HepG2 (cell line): ENCODE results near the gene ANKRD35. TPM values are rescaled to one million over a fixed set of nuclear protein-coding genes. Genes with fewer than 3 reads are reported as not detected.
A peak's percentile ranks its signal among the peaks of the same experiment; 100 is the strongest.

ENCODE experiments used
- BCL6 ChIP-seq: IDR thresholded peaks from 2 replicates; pipeline ENCODE4 v1.6.1; 2016; ENCODE audit warnings: missing genetic modification reagents, missing compliant biosample characterization
- CENPX ChIP-seq: sonication (generic); formaldehyde crosslinking; IDR thresholded peaks from 2 replicates; pipeline ENCODE4 v1.9.0; 2021; ENCODE audit warnings: mild to moderate bottlenecking, missing genetic modification reagents, moderate library complexity
- HNRNPUL1 ChIP-seq: fragments of 200-400 bp; formaldehyde crosslinking; IDR thresholded peaks from 2 replicates; pipeline ENCODE4 v1.6.1; 2017; ENCODE audit warnings: low read depth, mild to moderate bottlenecking, low read length, moderate library complexity
- IKZF4 ChIP-seq: sonication (generic); formaldehyde crosslinking; IDR thresholded peaks from 2 replicates; pipeline ENCODE4 v1.5.1; 2020; ENCODE audit warnings: borderline replicate concordance, mild to moderate bottlenecking, low read depth, missing genetic modification reagents; ENCODE audit errors: not compliant biosample characterization
- KMT2A ChIP-seq: sonication (generic); formaldehyde crosslinking; IDR thresholded peaks from 2 replicates; pipeline ENCODE4 v1.4.0; 2020; ENCODE audit warnings: missing genetic modification reagents
- MAFG ChIP-seq: sonication (generic); formaldehyde crosslinking; IDR thresholded peaks from 2 replicates; pipeline ENCODE4 v1.5.1; 2020; ENCODE audit warnings: mild to moderate bottlenecking, missing genetic modification reagents
- PITX1 ChIP-seq: sonication (generic); formaldehyde crosslinking; IDR thresholded peaks from 2 replicates; pipeline ENCODE4 v1.5.1; 2020; ENCODE audit warnings: mild to moderate bottlenecking, missing genetic modification reagents
- ZBTB1 ChIP-seq: sonication (generic); formaldehyde crosslinking; IDR thresholded peaks from 2 replicates; pipeline ENCODE4 v1.4.0; 2020; ENCODE audit warnings: missing genetic modification reagents, borderline replicate concordance
- ZBTB7A ChIP-seq: sonication (generic); formaldehyde crosslinking; IDR thresholded peaks from 2 replicates; pipeline ENCODE4 v1.8.0; 2022; ENCODE audit warnings: mild to moderate bottlenecking, missing genetic modification reagents
- ZFP36L2 ChIP-seq: sonication (generic); formaldehyde crosslinking; IDR thresholded peaks from 2 replicates; pipeline ENCODE4 v1.4.0; 2020; ENCODE audit warnings: missing genetic modification reagents
- ZNF34 ChIP-seq: sonication (generic); formaldehyde crosslinking; IDR thresholded peaks from 2 replicates; pipeline ENCODE4 v1.4.0; 2020; ENCODE audit warnings: mild to moderate bottlenecking, missing genetic modification reagents, borderline replicate concordance
- ZNF556 ChIP-seq: sonication (generic); formaldehyde crosslinking; IDR thresholded peaks from 2 replicates; pipeline ENCODE4 v1.4.0; 2020; ENCODE audit warnings: mild to moderate bottlenecking, missing genetic modification reagents, borderline replicate concordance
- ZNF616 ChIP-seq: sonication (generic); formaldehyde crosslinking; IDR thresholded peaks from 2 replicates; pipeline ENCODE4 v1.5.0; 2020; ENCODE audit warnings: low read depth, mild to moderate bottlenecking, missing genetic modification reagents
- ZNF619 ChIP-seq: sonication (generic); formaldehyde crosslinking; IDR thresholded peaks from 2 replicates; pipeline ENCODE4 v1.4.0; 2020; ENCODE audit warnings: mild to moderate bottlenecking, missing genetic modification reagents
- ZNF768 ChIP-seq: sonication (generic); formaldehyde crosslinking; IDR thresholded peaks from 2 replicates; pipeline ENCODE4 v1.4.0; 2020; ENCODE audit warnings: missing genetic modification reagents
- ZNF839 ChIP-seq: sonication (generic); formaldehyde crosslinking; IDR thresholded peaks from 2 replicates; pipeline ENCODE4 v1.4.0; 2020; ENCODE audit warnings: missing genetic modification reagents, mild to moderate bottlenecking, borderline replicate concordance
- ZZZ3 ChIP-seq: sonication (generic); formaldehyde crosslinking; IDR thresholded peaks from 2 replicates; pipeline ENCODE4 v1.4.0; 2020; ENCODE audit warnings: missing genetic modification reagents, mild to moderate bottlenecking, borderline replicate concordance
- polyA plus RNA-seq, 8 experiments: library from polyadenylated mRNA; depleted of rRNA in 3 of 8; stranded (reverse) in 7 of 8; unstranded in 1 of 8; fragments of >200 nt; fragmentation: Illumina TruSeq in 4 of 8; extraction: Trizol in 4 of 8; gene quantifications; 2 replicates each; pipeline versions ENCODE4 v1.2.1 to v1.2.3, GENCODE V29; 2011 to 2016; ENCODE audit warnings: low read depth in 4 of 8, missing spikeins in 1 of 8, mixed read lengths in 1 of 8; ENCODE audit not compliant: insufficient read depth in 1 of 8
- total RNA-seq, 5 experiments: library from RNA; depleted of rRNA; stranded (reverse); fragments of >200 nt; fragmentation: Illumina TruSeq; extraction: Trizol; gene quantifications; 2 replicates each; pipeline ENCODE4 v1.2.3, GENCODE V29; 2016; ENCODE audit warnings: low read depth in 1 of 5
- TF ChIP-seq, protein P1 (sequence below): sonication (generic); formaldehyde crosslinking; IDR thresholded peaks from 2 replicates; pipeline ENCODE4 v1.4.0; 2020; ENCODE audit warnings: low read depth, missing genetic modification reagents
- TF ChIP-seq, protein P2 (sequence below), 2 experiments: IDR thresholded peaks; 2 replicates each; pipeline ENCODE4 v1.6.1; 2011 to 2012; ENCODE audit warnings: low read length in 2 of 2, borderline replicate concordance in 1 of 2, low read depth in 1 of 2, mild to moderate bottlenecking in 1 of 2, moderate library complexity in 1 of 2
- TF ChIP-seq, protein P3 (sequence below): sonication (generic); formaldehyde crosslinking; IDR thresholded peaks from 2 replicates; pipeline ENCODE4 v1.4.0; 2020; ENCODE audit warnings: missing genetic modification reagents

ANKRD35 gene
- total and polyA plus RNA-seq, 2 of the 13 experiments (the other 11 are each of a cell fraction or from before 2014, with no cell fraction given): 0.02 TPM; not detected in 1

DNA sequence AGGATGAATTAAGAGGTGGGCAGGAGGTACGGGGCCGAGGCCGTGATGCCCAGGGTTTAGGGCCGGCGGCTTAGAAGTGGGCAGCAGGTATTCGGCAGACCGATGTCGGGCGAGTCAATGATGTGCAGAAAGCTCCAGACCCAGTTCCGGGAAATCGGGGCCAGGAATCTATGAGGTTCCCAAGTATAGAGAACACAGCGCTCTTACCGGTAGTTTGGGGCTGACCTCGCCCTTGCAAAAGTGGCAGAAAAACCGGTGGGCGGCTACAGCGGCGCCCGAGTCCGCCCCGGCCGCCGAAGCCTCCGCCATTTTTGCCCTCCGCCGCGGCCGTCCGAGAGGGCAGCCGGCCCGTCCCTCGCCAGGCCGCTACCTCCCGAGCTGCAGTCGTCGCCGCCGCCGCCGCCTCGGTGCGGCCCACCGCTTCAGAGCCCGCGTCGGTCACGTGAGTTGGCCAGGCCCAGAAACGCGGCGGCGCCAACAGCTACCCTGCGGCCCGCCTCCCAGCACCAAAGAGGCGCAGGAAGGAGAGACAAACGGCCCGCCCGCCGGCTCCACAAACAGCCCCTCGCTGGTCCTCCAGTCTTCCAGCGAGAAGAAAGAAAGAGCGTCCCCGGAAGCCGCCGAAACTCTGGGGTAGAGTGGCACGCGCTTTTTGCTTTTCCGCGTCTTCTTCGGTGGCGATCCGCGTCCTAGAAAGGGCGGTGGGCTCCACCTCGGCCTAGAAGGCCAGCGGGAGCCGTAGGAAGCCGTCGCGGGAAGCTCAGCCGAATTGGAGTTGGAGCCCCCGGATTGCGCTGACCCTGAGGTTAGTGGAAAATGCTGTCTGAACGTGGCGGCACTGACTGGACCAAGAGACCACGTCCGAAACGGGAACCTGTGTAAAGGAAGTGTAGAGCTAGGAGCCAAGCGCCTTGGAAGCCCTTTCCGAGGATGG lies 61.8 kb downstream of the ANKRD35 start, which contains the start of the genes POLR3C and RNF115 (continued):
- TF ChIP-seq, protein P1, sequence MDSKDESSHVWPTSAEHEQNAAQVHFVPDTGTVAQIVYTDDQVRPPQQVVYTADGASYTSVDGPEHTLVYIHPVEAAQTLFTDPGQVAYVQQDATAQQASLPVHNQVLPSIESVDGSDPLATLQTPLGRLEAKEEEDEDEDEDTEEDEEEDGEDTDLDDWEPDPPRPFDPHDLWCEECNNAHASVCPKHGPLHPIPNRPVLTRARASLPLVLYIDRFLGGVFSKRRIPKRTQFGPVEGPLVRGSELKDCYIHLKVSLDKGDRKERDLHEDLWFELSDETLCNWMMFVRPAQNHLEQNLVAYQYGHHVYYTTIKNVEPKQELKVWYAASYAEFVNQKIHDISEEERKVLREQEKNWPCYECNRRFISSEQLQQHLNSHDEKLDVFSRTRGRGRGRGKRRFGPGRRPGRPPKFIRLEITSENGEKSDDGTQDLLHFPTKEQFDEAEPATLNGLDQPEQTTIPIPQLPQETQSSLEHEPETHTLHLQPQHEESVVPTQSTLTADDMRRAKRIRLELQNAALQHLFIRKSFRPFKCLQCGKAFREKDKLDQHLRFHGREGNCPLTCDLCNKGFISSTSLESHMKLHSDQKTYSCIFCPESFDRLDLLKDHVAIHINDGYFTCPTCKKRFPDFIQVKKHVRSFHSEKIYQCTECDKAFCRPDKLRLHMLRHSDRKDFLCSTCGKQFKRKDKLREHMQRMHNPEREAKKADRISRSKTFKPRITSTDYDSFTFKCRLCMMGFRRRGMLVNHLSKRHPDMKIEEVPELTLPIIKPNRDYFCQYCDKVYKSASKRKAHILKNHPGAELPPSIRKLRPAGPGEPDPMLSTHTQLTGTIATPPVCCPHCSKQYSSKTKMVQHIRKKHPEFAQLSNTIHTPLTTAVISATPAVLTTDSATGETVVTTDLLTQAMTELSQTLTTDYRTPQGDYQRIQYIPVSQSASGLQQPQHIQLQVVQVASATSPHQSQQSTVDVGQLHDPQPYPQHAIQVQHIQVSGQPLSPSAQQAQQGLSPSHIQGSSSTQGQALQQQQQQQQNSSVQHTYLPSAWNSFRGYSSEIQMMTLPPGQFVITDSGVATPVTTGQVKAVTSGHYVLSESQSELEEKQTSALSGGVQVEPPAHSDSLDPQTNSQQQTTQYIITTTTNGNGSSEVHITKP (CRISPR knock-in tag): no peak
- TF ChIP-seq ZZZ3: no peak
- no peak for TF ChIP-seq BCL6 (CRISPR knock-in tag)
- no peak for TF ChIP-seq MAFG
- TF ChIP-seq, protein P2, sequence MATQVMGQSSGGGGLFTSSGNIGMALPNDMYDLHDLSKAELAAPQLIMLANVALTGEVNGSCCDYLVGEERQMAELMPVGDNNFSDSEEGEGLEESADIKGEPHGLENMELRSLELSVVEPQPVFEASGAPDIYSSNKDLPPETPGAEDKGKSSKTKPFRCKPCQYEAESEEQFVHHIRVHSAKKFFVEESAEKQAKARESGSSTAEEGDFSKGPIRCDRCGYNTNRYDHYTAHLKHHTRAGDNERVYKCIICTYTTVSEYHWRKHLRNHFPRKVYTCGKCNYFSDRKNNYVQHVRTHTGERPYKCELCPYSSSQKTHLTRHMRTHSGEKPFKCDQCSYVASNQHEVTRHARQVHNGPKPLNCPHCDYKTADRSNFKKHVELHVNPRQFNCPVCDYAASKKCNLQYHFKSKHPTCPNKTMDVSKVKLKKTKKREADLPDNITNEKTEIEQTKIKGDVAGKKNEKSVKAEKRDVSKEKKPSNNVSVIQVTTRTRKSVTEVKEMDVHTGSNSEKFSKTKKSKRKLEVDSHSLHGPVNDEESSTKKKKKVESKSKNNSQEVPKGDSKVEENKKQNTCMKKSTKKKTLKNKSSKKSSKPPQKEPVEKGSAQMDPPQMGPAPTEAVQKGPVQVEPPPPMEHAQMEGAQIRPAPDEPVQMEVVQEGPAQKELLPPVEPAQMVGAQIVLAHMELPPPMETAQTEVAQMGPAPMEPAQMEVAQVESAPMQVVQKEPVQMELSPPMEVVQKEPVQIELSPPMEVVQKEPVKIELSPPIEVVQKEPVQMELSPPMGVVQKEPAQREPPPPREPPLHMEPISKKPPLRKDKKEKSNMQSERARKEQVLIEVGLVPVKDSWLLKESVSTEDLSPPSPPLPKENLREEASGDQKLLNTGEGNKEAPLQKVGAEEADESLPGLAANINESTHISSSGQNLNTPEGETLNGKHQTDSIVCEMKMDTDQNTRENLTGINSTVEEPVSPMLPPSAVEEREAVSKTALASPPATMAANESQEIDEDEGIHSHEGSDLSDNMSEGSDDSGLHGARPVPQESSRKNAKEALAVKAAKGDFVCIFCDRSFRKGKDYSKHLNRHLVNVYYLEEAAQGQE (IDR thresholded peaks at IDR 0.05; ENCODE audit: borderline replicate concordance in 1 of 2, low read depth in 1 of 2, low read length in 2 of 2): peak in 1 of 2 experiments; percentile 50; a peak in 1 of 4 replicates
- TF ChIP-seq, protein P3, sequence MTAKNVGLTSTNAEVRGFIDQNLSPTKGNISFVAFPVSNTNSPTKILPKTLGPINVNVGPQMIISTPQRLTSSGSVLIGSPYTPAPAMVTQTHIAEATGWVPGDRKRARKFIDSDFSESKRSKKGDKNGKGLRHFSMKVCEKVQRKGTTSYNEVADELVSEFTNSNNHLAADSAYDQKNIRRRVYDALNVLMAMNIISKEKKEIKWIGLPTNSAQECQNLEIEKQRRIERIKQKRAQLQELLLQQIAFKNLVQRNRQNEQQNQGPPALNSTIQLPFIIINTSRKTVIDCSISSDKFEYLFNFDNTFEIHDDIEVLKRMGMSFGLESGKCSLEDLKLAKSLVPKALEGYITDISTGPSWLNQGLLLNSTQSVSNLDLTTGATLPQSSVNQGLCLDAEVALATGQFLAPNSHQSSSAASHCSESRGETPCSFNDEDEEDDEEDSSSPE (CRISPR knock-in tag): peak; percentile 82; the same call in 1 of the 2 replicates
- no peak for TF ChIP-seq CENPX (CRISPR knock-in tag)
- no peak for TF ChIP-seq ZFP36L2 (CRISPR knock-in tag)
- no peak for TF ChIP-seq ZBTB1 (CRISPR knock-in tag)
- TF ChIP-seq ZNF34: peak; percentile 65; the same call in 1 of the 2 replicates
- no peak for TF ChIP-seq ZNF619 (CRISPR knock-in tag)
- no peak for TF ChIP-seq ZNF839
- no peak for TF ChIP-seq ZBTB7A (CRISPR knock-in tag)
- no peak for TF ChIP-seq IKZF4 (CRISPR knock-in tag)
- TF ChIP-seq ZNF616 (CRISPR knock-in tag): 0 out of 2 replicates have a peak, but pooled peaks have one; percentile 45
- no peak for TF ChIP-seq PITX1
- peak; percentile 71; the same call in 1 of the 2 replicates for TF ChIP-seq ZNF556 (CRISPR knock-in tag)
- no peak for TF ChIP-seq HNRNPUL1
- peak; percentile 94 for TF ChIP-seq KMT2A (CRISPR knock-in tag)
- TF ChIP-seq ZNF768: peak; percentile 73; the same call in 1 of the 2 replicates
